ENCODE results near the gene ESYT2. TPM values are rescaled to one million over a fixed set of nuclear protein-coding genes. Genes with fewer than 3 reads are reported as not detected.

Gene ESYT2
- total RNA-seq, 6 experiments from 2014 or later: 46.1 to 57.8 (median 52.5) TPM

DNA sequence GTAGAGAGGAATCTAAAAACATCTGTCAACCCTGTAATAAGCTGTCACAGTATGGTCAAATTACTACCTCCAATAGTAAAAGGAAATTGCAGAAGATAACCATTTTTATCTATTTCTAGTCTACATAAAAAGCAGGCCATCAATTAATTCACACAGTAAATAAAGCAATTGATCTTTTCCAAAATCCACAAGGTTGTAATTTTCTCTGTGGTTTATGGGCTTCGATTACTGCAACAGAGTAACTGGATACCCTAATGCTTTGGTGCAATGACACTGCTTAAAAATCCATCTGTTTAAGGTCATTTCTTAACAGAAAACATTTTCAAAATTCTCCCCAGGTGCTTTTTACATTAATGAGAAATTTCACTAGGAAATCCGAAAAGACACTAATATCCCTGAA is 23.9 kb downstream of the ESYT2 start:
- no peak for DNase-seq
- Mint-ChIP-seq H3K9me3 (peaks cover 4% of the 10 kb centered on the region; the same call in 1 of the 2 replicates), H3K27ac (peak overlapping the region; percentile 6; the same call in 1 of the 2 replicates), H3K27me3 (ENCODE audit: insufficient read depth) (no peaks in the 10 kb centered on the region), H3K4me3 (no peak overlapping the region), H3K36me3 (ENCODE audit: low read depth) (peaks cover 28% of the 10 kb centered on the region), H3K4me1 (ENCODE audit: low read depth) (peaks cover 35% of the 10 kb centered on the region)
- TF ChIP-seq, protein P1, sequence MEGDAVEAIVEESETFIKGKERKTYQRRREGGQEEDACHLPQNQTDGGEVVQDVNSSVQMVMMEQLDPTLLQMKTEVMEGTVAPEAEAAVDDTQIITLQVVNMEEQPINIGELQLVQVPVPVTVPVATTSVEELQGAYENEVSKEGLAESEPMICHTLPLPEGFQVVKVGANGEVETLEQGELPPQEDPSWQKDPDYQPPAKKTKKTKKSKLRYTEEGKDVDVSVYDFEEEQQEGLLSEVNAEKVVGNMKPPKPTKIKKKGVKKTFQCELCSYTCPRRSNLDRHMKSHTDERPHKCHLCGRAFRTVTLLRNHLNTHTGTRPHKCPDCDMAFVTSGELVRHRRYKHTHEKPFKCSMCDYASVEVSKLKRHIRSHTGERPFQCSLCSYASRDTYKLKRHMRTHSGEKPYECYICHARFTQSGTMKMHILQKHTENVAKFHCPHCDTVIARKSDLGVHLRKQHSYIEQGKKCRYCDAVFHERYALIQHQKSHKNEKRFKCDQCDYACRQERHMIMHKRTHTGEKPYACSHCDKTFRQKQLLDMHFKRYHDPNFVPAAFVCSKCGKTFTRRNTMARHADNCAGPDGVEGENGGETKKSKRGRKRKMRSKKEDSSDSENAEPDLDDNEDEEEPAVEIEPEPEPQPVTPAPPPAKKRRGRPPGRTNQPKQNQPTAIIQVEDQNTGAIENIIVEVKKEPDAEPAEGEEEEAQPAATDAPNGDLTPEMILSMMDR (IDR thresholded peaks at IDR 0.05): no peak

DNA sequence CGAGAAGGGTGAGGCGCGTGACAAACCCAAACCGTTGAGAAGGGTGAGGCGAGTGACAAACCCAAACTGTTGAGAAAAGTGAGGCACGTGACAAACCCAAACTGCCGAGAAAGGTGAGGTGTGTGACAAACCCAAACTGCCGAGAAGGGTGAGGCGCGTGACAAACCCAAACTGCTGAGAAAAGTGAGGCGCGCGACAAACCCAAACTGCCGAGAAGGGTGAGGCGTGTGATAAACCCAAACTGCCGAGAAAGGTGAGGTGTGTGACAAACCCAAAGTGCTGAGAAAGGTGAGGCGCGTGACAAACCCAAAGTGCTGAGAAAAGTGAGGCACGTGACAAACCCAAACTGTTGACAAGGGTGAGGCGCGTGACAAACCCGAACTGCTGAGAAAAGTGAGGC is 25.0 kb downstream of the ESYT2 start:
- Mint-ChIP-seq H3K27me3 (ENCODE audit: insufficient read depth) (peaks cover 3% of the 10 kb centered on the region; the same call in 1 of the 2 replicates), H3K9me3 (peaks cover 4% of the 10 kb centered on the region; the same call in 1 of the 2 replicates), H3K4me1 (ENCODE audit: low read depth) (peaks cover 29% of the 10 kb centered on the region), H3K4me3 (no peak overlapping the region), H3K27ac (0 out of 2 replicates have a peak overlapping the region, but pooled peaks have one; percentile 16), H3K36me3 (ENCODE audit: low read depth) (peaks cover 27% of the 10 kb centered on the region)
- TF ChIP-seq, protein P1 (IDR thresholded peaks at IDR 0.05): no peak
- DNase-seq: no peak

DNA sequence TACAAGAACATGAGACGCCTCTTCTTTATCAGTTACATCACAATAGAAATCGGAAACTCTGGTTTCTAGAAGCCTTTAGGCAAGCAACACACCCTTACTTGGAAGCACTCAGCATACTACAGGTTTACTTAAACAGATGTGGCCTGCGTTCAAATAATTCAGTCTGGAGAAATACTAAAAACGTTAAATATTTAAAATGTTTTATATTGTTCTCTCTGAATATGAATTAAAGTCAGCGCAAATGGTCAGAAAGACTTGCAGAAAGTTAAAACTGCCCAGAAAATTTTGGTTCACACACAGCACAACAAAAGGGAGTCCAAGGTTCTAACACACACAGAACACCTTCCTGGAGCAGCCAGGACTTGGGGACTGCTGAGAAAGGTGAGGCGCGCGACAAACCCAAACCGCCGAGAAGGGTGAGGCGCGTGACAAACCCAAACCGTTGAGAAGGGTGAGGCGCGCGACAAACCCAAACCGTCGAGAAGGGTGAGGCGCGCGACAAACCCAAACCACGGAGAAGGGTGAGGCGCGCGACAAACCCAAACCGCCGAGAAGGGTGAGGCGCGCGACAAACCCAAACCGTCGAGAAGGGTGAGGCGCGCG is 25.8 kb downstream of the ESYT2 start:
- DNase-seq: no peak
- TF ChIP-seq, protein P1 (IDR thresholded peaks at IDR 0.05): no peak
- peaks cover 27% of the 10 kb centered on the region for H3K36me3 Mint-ChIP-seq (ENCODE audit: low read depth)
- H3K27ac Mint-ChIP-seq: peak overlapping the region; percentile 95
- peaks cover 36% of the 10 kb centered on the region for H3K4me1 Mint-ChIP-seq (ENCODE audit: low read depth)
- H3K27me3 Mint-ChIP-seq (ENCODE audit: insufficient read depth): peaks cover 3% of the 10 kb centered on the region; the same call in 1 of the 2 replicates
- H3K4me3 Mint-ChIP-seq: no peak overlapping the region
- peaks cover 4% of the 10 kb centered on the region; the same call in 1 of the 2 replicates for H3K9me3 Mint-ChIP-seq

DNA sequence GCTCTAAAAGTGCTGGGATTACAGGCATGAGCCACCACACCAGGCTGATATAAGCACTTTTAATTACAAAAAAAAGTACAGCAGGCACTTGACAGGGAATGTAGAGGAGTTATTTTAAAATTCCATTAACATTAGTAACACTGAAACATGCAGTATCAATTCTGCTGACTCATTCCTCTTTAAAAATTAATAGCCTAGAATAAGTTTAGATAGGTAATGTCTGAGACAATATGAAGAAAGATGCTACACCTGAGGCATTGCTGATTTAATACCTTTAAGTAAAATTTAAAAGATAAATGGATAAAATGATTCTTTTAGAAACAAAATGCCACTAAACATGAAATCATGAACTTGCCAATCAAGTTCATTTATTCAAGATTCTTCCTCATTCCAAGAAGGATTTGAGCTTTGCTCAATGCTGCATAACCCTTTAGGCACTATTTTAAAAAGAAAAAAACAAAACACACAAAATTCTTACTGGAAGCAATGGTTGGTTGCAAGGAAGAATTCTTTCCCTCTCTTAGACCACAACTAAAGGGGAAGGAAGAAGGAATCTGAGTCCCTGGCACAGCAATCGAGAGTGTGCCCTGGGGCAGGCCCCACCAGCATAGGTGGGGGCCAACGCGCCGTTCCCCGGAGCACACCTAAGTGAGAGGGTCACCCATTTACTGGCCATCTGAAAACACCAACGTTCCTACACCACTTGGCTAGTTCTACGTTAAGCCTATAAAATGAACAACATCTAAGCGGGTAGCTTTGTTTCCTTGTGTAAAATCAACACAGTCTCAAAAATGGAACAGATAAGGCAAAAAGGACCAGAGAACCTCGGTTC is 26.6 kb downstream of the ESYT2 start:
- peaks cover 29% of the 10 kb centered on the region for H3K36me3 Mint-ChIP-seq (ENCODE audit: low read depth)
- peak overlapping the region; percentile 77 for H3K4me3 Mint-ChIP-seq
- H3K27ac Mint-ChIP-seq: peak overlapping the region; percentile 95
- peak; percentile 67 for DNase-seq
- peaks cover 4% of the 10 kb centered on the region; the same call in 1 of the 2 replicates for H3K9me3 Mint-ChIP-seq
- TF ChIP-seq, protein P1 (IDR thresholded peaks at IDR 0.05): no peak
- peaks cover 36% of the 10 kb centered on the region for H3K4me1 Mint-ChIP-seq (ENCODE audit: low read depth)
- peaks cover 3% of the 10 kb centered on the region; the same call in 1 of the 2 replicates for H3K27me3 Mint-ChIP-seq (ENCODE audit: insufficient read depth)

DNA sequence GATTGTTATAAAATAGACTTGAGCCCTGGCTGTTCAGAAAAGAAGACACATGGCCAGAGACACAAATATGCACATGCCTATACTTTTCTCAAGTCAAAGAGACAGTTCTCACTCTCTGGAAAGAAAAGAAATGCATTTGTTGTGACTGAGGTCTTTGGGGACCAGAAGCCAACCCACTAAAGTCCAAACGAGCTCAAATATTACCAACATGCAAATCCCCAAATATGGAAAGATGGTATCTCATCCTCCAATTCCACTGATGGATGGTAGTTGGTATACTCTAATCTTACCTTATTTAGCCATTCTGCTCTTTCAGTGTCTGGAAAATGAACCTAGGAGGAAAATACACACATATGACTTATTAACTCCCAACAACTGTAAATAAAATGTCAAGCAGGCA is 30.6 kb downstream of the ESYT2 start:
- H3K27me3 Mint-ChIP-seq (ENCODE audit: insufficient read depth): peaks cover 3% of the 10 kb centered on the region; the same call in 1 of the 2 replicates
- DNase-seq: no peak
- H3K27ac Mint-ChIP-seq: no peak overlapping the region
- TF ChIP-seq, protein P1 (IDR thresholded peaks at IDR 0.05): no peak
- H3K4me3 Mint-ChIP-seq: no peak overlapping the region
- peaks cover 21% of the 10 kb centered on the region for H3K36me3 Mint-ChIP-seq (ENCODE audit: low read depth)
- peaks cover 4% of the 10 kb centered on the region; the same call in 1 of the 2 replicates for H3K9me3 Mint-ChIP-seq
- H3K4me1 Mint-ChIP-seq (ENCODE audit: low read depth): peaks cover 36% of the 10 kb centered on the region

All from HFFc6 (cell line).